HCT116 (cell line): ENCODE data around the gene TTLL10. TPM values are rescaled to one million over a fixed set of nuclear protein-coding genes. Genes with fewer than 3 reads are reported as not detected.

Experiments used
- ATAC-seq: fragments of 200-7000 bp; cut with Tn5 transposase; 2 replicates; pipeline ENCODE4 v1.9.1; 2020; ENCODE audit warnings: mild to moderate bottlenecking, moderate library complexity
- BruUV-seq: library from RNA; stranded (reverse); fragments of 400-500 nt; replicated peaks from 2 replicates; lab custom pipeline; 2021; lab: Mats Ljungman, UMichigan
- CTCF ChIA-PET: fragments of 300-600 bp; sonication (Branson Sonifier 250); formaldehyde crosslinking; loops from one replicate; lab custom pipeline; 2021; ENCODE audit warnings: antibody characterized with exemption; lab: Charles Lee
- POLR2A ChIA-PET: fragments of 300-600, 350-600 bp; sonication (Branson Sonifier 250); formaldehyde crosslinking; loops from one replicate; lab custom pipeline; 2021; ENCODE audit warnings: antibody characterized with exemption; lab: Charles Lee
- RAD21 ChIA-PET, 2 experiments: fragments of 300-600 bp; sonication (Branson Sonifier 250); formaldehyde crosslinking; loops; one replicate each; lab custom pipeline; 2023; ENCODE audit warnings: low total read pairs in 2 of 2; ENCODE audit not compliant: uncharacterized antibody in 2 of 2, unreplicated experiment in 2 of 2, low non-redundant PET in 1 of 2; lab: Charles Lee
- DNase-seq: peaks from one replicate; pipeline ENCODE4 v3.0.0-alpha.2; 2010; ENCODE audit warnings: low read depth, low spot score
- H2AFZ ChIP-seq: fragments of 200-600 bp; shearing (Covaris generic), sonication (generic); 2 replicates; pipeline ENCODE4 v1.6.1; 2017; ENCODE audit warnings: low read depth, mixed run types, mixed read lengths, antibody characterized with exemption, low read length; ENCODE audit not compliant: poor library complexity, severe bottlenecking
- H3K27ac ChIP-seq: 2 replicates; pipeline ENCODE4 v1.5.1; 2012; ENCODE audit warnings: low read depth, low read length
- H3K27me3 ChIP-seq: fragments of 200-600 bp; sonication (generic); 2 replicates; pipeline ENCODE4 v1.6.1; 2016; ENCODE audit warnings: mixed run types, low read length, mixed read lengths; ENCODE audit not compliant: insufficient read depth
- H3K36me3 ChIP-seq, 2 experiments: fragments of 200-500 bp in 1 of 2; fragments of 200-600 bp in 1 of 2; sonication (Bioruptor generic) in 1 of 2; sonication (generic) in 1 of 2; 2 replicates each; pipeline versions ENCODE4 v1.5.1 to v1.6.1; 2014 to 2016; ENCODE audit warnings: low read length in 2 of 2, inconsistent platforms in 1 of 2, mixed read lengths in 1 of 2, mixed run types in 1 of 2; ENCODE audit not compliant: insufficient read depth in 2 of 2, control insufficient read depth in 1 of 2
- H3K4me1 ChIP-seq, 2 experiments: fragments of 200-600 bp in 1 of 2; sonication (generic) in 1 of 2; 2 replicates each; pipeline versions ENCODE4 v1.5.1 to v1.6.1; 2012 to 2017; ENCODE audit warnings: low read length in 2 of 2, inconsistent platforms in 1 of 2, mild to moderate bottlenecking in 1 of 2, mixed read lengths in 1 of 2, mixed run types in 1 of 2, moderate library complexity in 1 of 2; ENCODE audit not compliant: insufficient read depth in 2 of 2, control insufficient read depth in 1 of 2
- H3K4me2 ChIP-seq: fragments of 200-600 bp; sonication (generic); 2 replicates; pipeline ENCODE4 v1.6.1; 2017; ENCODE audit warnings: mixed run types, low read length, mixed read lengths
- H3K4me3 ChIP-seq, 2 experiments: fragments of 200-600 bp in 1 of 2; sonication (generic) in 1 of 2; replicated peaks in 1 of 2; 2 replicates each; pipeline ENCODE4 v1.5.1; 2011 to 2016; ENCODE audit warnings: low read length in 2 of 2, control low read depth in 1 of 2, low read depth in 1 of 2, mild to moderate bottlenecking in 1 of 2, mixed read lengths in 1 of 2, mixed run types in 1 of 2
- H3K79me2 ChIP-seq: fragments of 200-600 bp; sonication (generic); 2 replicates; pipeline ENCODE4 v1.6.1; 2017; ENCODE audit warnings: mild to moderate bottlenecking, mixed run types, low read length, moderate library complexity, mixed read lengths; ENCODE audit not compliant: insufficient read depth
- H3K9ac ChIP-seq: fragments of 200-600 bp; sonication (generic); 2 replicates; pipeline ENCODE4 v1.6.1; 2016; ENCODE audit warnings: low read length, mixed read lengths
- H3K9me2 ChIP-seq: fragments of 200-600 bp; sonication (generic), shearing (Covaris generic); 2 replicates; pipeline ENCODE4 v1.6.1; 2017; ENCODE audit warnings: mixed run types, mild to moderate bottlenecking, moderate library complexity; ENCODE audit not compliant: insufficient read depth
- H3K9me3 ChIP-seq, 2 experiments: fragments of 200-500 bp in 1 of 2; fragments of 200-600 bp in 1 of 2; sonication (Bioruptor generic) in 1 of 2; sonication (generic) in 1 of 2; 2 replicates each; pipeline ENCODE4 v1.6.1; 2014 to 2017; ENCODE audit warnings: low read length in 2 of 2, mixed read lengths in 2 of 2, inconsistent platforms in 1 of 2, low read depth in 1 of 2, mild to moderate bottlenecking in 1 of 2, mixed run types in 1 of 2, moderate library complexity in 1 of 2; ENCODE audit not compliant: control insufficient read depth in 1 of 2, insufficient read depth in 1 of 2
- H4K20me1 ChIP-seq: fragments of 200-600 bp; sonication (generic), shearing (Covaris generic); 2 replicates; pipeline ENCODE4 v1.6.1; 2017; ENCODE audit warnings: mixed run types, mild to moderate bottlenecking, moderate library complexity; ENCODE audit not compliant: insufficient read depth
- CTCF ChIP-seq, 3 experiments: fragments of 200-600 bp in 1 of 3; sonication (generic) in 1 of 3; IDR thresholded peaks in 2 of 3; conservative IDR thresholded peaks in 1 of 3; 2 replicates each; pipeline ENCODE4 v1.5.1; 2012 to 2017; ENCODE audit warnings: low read depth in 2 of 3, low read length in 2 of 3, antibody characterized with exemption in 1 of 3, borderline replicate concordance in 1 of 3, control low read depth in 1 of 3, mild to moderate bottlenecking in 1 of 3, mixed read lengths in 1 of 3, mixed run types in 1 of 3, moderate library complexity in 1 of 3; ENCODE audit not compliant: insufficient read depth in 1 of 3
- EGR1 ChIP-seq: IDR thresholded peaks from 2 replicates; pipeline ENCODE4 v1.6.1; 2012; ENCODE audit warnings: low read depth
- ELF1 ChIP-seq: IDR thresholded peaks from 2 replicates; pipeline ENCODE4 v1.6.1; 2012; ENCODE audit warnings: low read depth, borderline replicate concordance
- EZH2 ChIP-seq: fragments of 200-600 bp; sonication (generic); IDR thresholded peaks from 2 replicates; pipeline ENCODE4 v1.6.1; 2017; ENCODE audit warnings: antibody characterized with exemption, mixed run types
- EZH2phosphoT487 ChIP-seq: fragments of 200-600 bp; IDR thresholded peaks from 2 replicates; pipeline ENCODE4 v1.6.1; 2018; ENCODE audit warnings: antibody characterized with exemption, borderline replicate concordance
- FOSL1 ChIP-seq: IDR thresholded peaks from 2 replicates; pipeline ENCODE4 v1.6.1; 2012; ENCODE audit warnings: low read depth
- JUND ChIP-seq: IDR thresholded peaks from 2 replicates; pipeline ENCODE4 v1.6.1; 2012
- POLR2AphosphoS5 ChIP-seq: IDR thresholded peaks from 2 replicates; pipeline ENCODE4 v1.6.1; 2011; ENCODE audit warnings: mild to moderate bottlenecking, low read depth, low read length, moderate library complexity
- RAD21 ChIP-seq: IDR thresholded peaks from 2 replicates; pipeline ENCODE4 v1.6.1; 2012; ENCODE audit warnings: low read depth, mild to moderate bottlenecking
- SIN3A ChIP-seq: IDR thresholded peaks from 2 replicates; pipeline ENCODE4 v1.6.1; 2012; ENCODE audit warnings: low read depth
- SP1 ChIP-seq: IDR thresholded peaks from 2 replicates; pipeline ENCODE4 v1.6.1; 2012; ENCODE audit warnings: low read depth
- SRF ChIP-seq: IDR thresholded peaks from 2 replicates; pipeline ENCODE4 v1.6.1; 2012; ENCODE audit warnings: low read depth
- TCF7L2 ChIP-seq: IDR thresholded peaks from 2 replicates; pipeline ENCODE4 v1.7.0; 2011; ENCODE audit warnings: borderline replicate concordance, inconsistent platforms; ENCODE audit not compliant: insufficient read depth, insufficient read length; ENCODE audit errors: extremely low read depth
- YY1 ChIP-seq: IDR thresholded peaks from 2 replicates; pipeline ENCODE4 v1.6.1; 2011; ENCODE audit warnings: low read length, low read depth, moderate library complexity, mild to moderate bottlenecking; ENCODE audit not compliant: insufficient replicate concordance; ENCODE audit errors: extremely low read depth
- intact Hi-C: fragments of 100-400 bp; cut with micrococcal nuclease; formaldehyde crosslinking; loops from 2 replicates; pipeline ENCODE4 v1.10.0; 2022
- total RNA-seq: library from RNA; stranded (reverse); gene quantifications from one replicate; pipeline ENCODE4 v1.2.1, GENCODE V29; 2021; ENCODE audit not compliant: unreplicated experiment
- TF ChIP-seq, protein P1 (sequence below): IDR thresholded peaks from 2 replicates; pipeline ENCODE4 v1.6.1; 2011; ENCODE audit warnings: mild to moderate bottlenecking, low read length, moderate library complexity; ENCODE audit not compliant: insufficient replicate concordance; ENCODE audit errors: extremely low read depth
- TF ChIP-seq, protein P2 (sequence below): IDR thresholded peaks from 2 replicates; pipeline ENCODE4 v1.6.1; 2012
- TF ChIP-seq, protein P3 (sequence below): IDR thresholded peaks from 2 replicates; pipeline ENCODE4 v1.6.1; 2012

Gene TTLL10
- total RNA-seq, 1 experiment from 2014 or later, result 0.10 TPM

DNA sequence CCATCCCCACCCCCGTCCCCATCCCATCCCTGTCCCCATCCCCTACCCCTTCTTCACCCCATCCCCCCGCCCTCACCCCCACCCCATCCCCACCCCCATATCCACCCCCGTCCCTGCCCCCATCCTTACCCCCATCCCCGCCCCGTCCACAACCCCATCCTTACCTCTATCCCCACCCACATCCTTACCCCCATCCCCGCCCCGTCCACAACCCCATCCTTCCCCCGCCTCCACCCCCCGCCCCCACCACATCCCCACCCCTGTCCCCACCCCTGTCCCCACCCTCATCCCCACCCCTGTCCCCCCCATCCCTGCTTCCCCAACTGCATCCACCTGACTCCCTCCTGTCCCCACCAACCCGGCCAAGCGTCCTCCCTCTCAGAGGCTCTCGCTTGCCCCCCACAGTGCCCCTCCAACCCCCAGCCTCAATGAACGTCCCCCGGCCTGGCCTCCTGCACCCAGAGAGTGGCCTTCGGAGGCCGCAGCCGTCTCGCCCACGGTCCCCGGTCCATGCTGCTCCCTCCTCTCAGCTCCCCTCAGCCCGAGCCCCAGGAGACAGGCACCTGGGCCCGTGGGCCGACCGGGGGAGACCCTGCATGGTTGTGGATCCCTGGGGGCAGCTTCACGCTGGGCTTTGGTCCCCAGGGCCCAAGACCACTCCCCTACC lies 32.3 kb upstream of the TTLL10 start:
- BruUV-seq, result no TSS peak
- POLR2A ChIA-PET, result no interaction called here
- TF ChIP-seq EZH2phosphoT487 (no peak), RAD21 (no peak), TCF7L2 (no peak), FOSL1 (no peak), YY1 (no peak), SP1 (no peak), SRF (no peak), EZH2 (no peak), JUND (no peak), SIN3A (no peak), EGR1 (no peak), CTCF (IDR thresholded peaks at IDR 0.05 in 2 of 3, conservative IDR thresholded peaks at IDR 0.05 in 1 of 3; ENCODE audit: borderline replicate concordance in 1 of 3, insufficient read depth in 1 of 3, low read depth in 2 of 3, low read length in 2 of 3) (no peak), POLR2AphosphoS5 (no peak), ELF1 (no peak)
- TF ChIP-seq, protein P1, sequence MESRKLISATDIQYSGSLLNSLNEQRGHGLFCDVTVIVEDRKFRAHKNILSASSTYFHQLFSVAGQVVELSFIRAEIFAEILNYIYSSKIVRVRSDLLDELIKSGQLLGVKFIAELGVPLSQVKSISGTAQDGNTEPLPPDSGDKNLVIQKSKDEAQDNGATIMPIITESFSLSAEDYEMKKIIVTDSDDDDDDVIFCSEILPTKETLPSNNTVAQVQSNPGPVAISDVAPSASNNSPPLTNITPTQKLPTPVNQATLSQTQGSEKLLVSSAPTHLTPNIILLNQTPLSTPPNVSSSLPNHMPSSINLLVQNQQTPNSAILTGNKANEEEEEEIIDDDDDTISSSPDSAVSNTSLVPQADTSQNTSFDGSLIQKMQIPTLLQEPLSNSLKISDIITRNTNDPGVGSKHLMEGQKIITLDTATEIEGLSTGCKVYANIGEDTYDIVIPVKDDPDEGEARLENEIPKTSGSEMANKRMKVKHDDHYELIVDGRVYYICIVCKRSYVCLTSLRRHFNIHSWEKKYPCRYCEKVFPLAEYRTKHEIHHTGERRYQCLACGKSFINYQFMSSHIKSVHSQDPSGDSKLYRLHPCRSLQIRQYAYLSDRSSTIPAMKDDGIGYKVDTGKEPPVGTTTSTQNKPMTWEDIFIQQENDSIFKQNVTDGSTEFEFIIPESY, result no peak
- TF ChIP-seq, protein P2, sequence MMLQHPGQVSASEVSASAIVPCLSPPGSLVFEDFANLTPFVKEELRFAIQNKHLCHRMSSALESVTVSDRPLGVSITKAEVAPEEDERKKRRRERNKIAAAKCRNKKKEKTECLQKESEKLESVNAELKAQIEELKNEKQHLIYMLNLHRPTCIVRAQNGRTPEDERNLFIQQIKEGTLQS, result no peak
- TF ChIP-seq, protein P3, sequence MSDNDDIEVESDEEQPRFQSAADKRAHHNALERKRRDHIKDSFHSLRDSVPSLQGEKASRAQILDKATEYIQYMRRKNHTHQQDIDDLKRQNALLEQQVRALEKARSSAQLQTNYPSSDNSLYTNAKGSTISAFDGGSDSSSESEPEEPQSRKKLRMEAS, result no peak
- H3K9ac ChIP-seq, result no peak overlapping the region
- H4K20me1 ChIP-seq, result no peaks in the 10 kb centered on the region
- ATAC-seq (no peak), DNase-seq (no peak)
- CTCF ChIA-PET, result no interaction called here
- H3K79me2 ChIP-seq, result no peaks in the 10 kb centered on the region
- RAD21 ChIA-PET, result no interaction called here
- H3K4me1 ChIP-seq, result peaks cover 5 to 20% of the 10 kb centered on the region in 2 experiments; a peak in 3 of 4 replicates
- no peak overlapping the region for H3K4me2 ChIP-seq
- H2AFZ ChIP-seq, result no peak overlapping the region
- no peaks in the 10 kb centered on the region for H3K36me3 ChIP-seq
- no peak overlapping the region for H3K4me3 ChIP-seq
- no peaks in the 10 kb centered on the region for H3K9me2 ChIP-seq
- no peaks in the 10 kb centered on the region for H3K27me3 ChIP-seq
- H3K27ac ChIP-seq, result no peak overlapping the region
- intact Hi-C loops, result no loop called here
- H3K9me3 ChIP-seq, result no peaks in the 10 kb centered on the region
